ENCODE results near the gene ATRN. TPM values are rescaled to one million over a fixed set of nuclear protein-coding genes. Genes with fewer than 3 reads are reported as not detected.

ATRN gene
- total and polyA plus RNA-seq, 2 of the 8 experiments (the other 6 are each of a cell fraction or from before 2014, with no cell fraction given): 12.0 to 17.4 TPM

DNA sequence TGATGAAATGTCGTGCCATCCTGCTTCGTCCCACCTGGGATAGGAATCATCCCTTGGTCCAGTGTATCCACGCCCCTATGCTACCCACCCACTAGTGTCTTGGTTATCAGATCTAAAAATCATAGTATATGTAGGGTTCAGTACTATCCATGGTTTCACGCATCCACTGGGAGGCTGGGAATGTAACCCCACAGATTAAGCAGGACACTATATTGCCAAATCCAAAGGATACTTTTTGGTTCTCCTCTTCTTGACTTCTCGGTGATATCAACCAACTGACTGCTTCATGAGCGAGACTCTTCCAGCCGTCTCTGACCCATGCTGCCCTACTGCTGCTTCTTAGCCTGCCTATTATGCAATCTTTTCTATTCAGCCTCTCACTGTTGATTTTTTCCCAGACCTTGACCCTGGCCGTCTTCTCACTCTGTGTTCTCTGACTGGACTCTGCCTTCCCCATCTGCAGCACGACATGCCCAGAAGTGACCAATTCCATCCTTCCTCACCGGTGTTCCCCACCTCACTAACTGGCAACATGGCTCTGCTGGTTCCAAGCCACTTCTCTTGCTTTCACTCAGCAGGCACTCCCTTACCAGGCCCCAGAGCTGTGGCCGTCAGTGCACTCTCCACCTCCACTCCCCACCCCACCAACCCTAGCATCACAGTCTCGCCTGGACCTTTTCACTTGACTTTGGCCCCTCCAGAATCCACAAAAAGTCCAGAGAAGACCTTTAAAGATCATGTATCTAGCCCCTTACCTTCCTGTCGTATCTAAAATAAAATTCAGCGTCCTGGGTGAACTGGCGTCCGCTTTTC is 157.9 kb downstream of the ATRN start:
- CTCF ChIA-PET (ENCODE audit: partially characterized antibody): interaction anchor here (1.2 to 1.8 kb wide), 4 partner anchors 8 to 65 kb away, joined by 3 to 10 read pairs (median 6); no protein-coding TSS in a partner anchor
- Histone ChIP-seq H3K14ac (ENCODE audit: insufficient read length) (no peak overlapping the region), H4K20me1 (replicated peaks in 1 of 2; ENCODE audit: control insufficient read depth in 1 of 2, insufficient read depth in 2 of 2, low read length in 2 of 2) (no peaks in the 10 kb centered on the region), H2AFZ (ENCODE audit: low read length) (no peak overlapping the region), H3K56ac (replicated peaks; ENCODE audit: insufficient read length, low read depth, low read length) (no peak overlapping the region), H2BK5ac (ENCODE audit: low read depth, low read length) (no peak overlapping the region), H3K18ac (ENCODE audit: extremely low read depth, low read length) (no peak overlapping the region), H3K79me2 (ENCODE audit: control insufficient read depth in 1 of 2, insufficient read depth in 2 of 2, low read length in 2 of 2) (no peaks in the 10 kb centered on the region), H3K4me3 (ENCODE audit: extremely low read depth in 1 of 4, insufficient read depth in 2 of 4, low read depth in 3 of 4, low read length in 4 of 4) (no peak overlapping the region), H3K79me1 (ENCODE audit: low read depth, low read length) (no peaks in the 10 kb centered on the region), H2BK20ac (ENCODE audit: low read length) (no peak overlapping the region), H3K4me1 (replicated peaks in 1 of 4; ENCODE audit: control insufficient read depth in 3 of 4, insufficient read depth in 4 of 4, low read length in 3 of 4) (peaks cover 0 to 6% (median 0%) of the 10 kb centered on the region in 4 experiments; a peak in 2 of 7 replicates), H3K4me2 (ENCODE audit: insufficient read depth in 1 of 2, low read depth in 2 of 2, low read length in 2 of 2) (no peak overlapping the region), H4K91ac (replicated peaks; ENCODE audit: insufficient read length, low read length) (no peak overlapping the region), H2BK15ac (ENCODE audit: low read length) (no peak overlapping the region), H3K23ac (ENCODE audit: insufficient read length) (no peak overlapping the region), H2BK12ac (ENCODE audit: low read depth, low read length) (no peak overlapping the region), H3K9me3 (ENCODE audit: insufficient read depth in 2 of 2, low read depth in 1 of 2, low read length in 1 of 2) (no peaks in the 10 kb centered on the region), H3K23me2 (ENCODE audit: low read depth, low read length) (no peaks in the 10 kb centered on the region), H4K5ac (ENCODE audit: insufficient read length, low read depth, low read length) (no peak overlapping the region), H3K4ac (replicated peaks; ENCODE audit: insufficient read length, low read depth, low read length) (no peak overlapping the region), H2BK120ac (replicated peaks; ENCODE audit: low read depth, low read length) (no peak overlapping the region), H3K27me3 (replicated peaks in 1 of 4; ENCODE audit: control insufficient read depth in 3 of 4, extremely low read depth in 1 of 4, insufficient read depth in 3 of 4, low read length in 3 of 4) (no peaks in the 10 kb centered on the region), H4K8ac (ENCODE audit: extremely low read depth, insufficient read depth, low read length) (no peak overlapping the region), H3K36me3 (ENCODE audit: control insufficient read depth in 2 of 4, insufficient read depth in 4 of 4, low read length in 3 of 4) (no peaks in the 10 kb centered on the region), H3K27ac (ENCODE audit: low read depth, low read length) (no peak overlapping the region), H3K9ac (replicated peaks in 1 of 4; ENCODE audit: extremely low read depth in 1 of 4, low read depth in 3 of 4, low read length in 3 of 4) (no peak overlapping the region), H2AK5ac (ENCODE audit: low read depth, low read length) (no peak overlapping the region)
- 88% methylated on average over 16 of the region's 16 CpGs; no CpG with 5 or more reads in 1 of the 2 experiments for WGBS, 2 experiments (ENCODE audit: extremely low coverage in 1 of 2, insufficient coverage in 1 of 2, insufficient read length in 1 of 2, insufficient replicate concordance in 2 of 2, low coverage in 1 of 2, low lambda C conversion rate in 2 of 2, missing lambda C conversion rate in 1 of 2)
- POLR2A ChIA-PET (ENCODE audit: partially characterized antibody): no interaction called here
- FAIRE-seq (no peak), DNase-seq (ENCODE audit: low read depth in 1 of 2, low spot score in 2 of 2) (no peak)
- TF ChIP-seq HDAC6 (IDR thresholded peaks at IDR 0.05; ENCODE audit: low read depth, low read length) (no peak), SP4 (IDR thresholded peaks at IDR 0.05; ENCODE audit: low read length) (no peak), ASH2L (IDR thresholded peaks at IDR 0.05; ENCODE audit: low read length) (no peak), SIN3A (conservative IDR thresholded peaks at IDR 0.05 in 1 of 2, IDR thresholded peaks at IDR 0.05 in 1 of 2; ENCODE audit: low read depth in 1 of 2, low read length in 2 of 2) (no peak), CTBP2 (IDR thresholded peaks at IDR 0.05; ENCODE audit: borderline replicate concordance, insufficient read depth, insufficient read length, low read length) (no peak), EZH2 (IDR thresholded peaks at IDR 0.05; ENCODE audit: low read depth, low read length, severe bottlenecking) (no peak), BRCA1 (IDR thresholded peaks at IDR 0.05; ENCODE audit: low read depth, low read length) (no peak), PHF8 (conservative IDR thresholded peaks at IDR 0.05; ENCODE audit: low read depth, low read length) (no peak), SIX5 (IDR thresholded peaks at IDR 0.05; ENCODE audit: low read depth, low read length) (no peak), RNF2 (IDR thresholded peaks at IDR 0.05; ENCODE audit: borderline replicate concordance, low read depth, low read length, missing control alignments, poor library complexity, severe bottlenecking) (no peak)
- TF ChIP-seq, protein P1, sequence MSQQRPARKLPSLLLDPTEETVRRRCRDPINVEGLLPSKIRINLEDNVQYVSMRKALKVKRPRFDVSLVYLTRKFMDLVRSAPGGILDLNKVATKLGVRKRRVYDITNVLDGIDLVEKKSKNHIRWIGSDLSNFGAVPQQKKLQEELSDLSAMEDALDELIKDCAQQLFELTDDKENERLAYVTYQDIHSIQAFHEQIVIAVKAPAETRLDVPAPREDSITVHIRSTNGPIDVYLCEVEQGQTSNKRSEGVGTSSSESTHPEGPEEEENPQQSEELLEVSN (IDR thresholded peaks at IDR 0.05): no peak

Data from H1 (cell line).